ENCODE data around the gene FXYD2. TPM values are rescaled to one million over a fixed set of nuclear protein-coding genes. Genes with fewer than 3 reads are reported as not detected.

The FXYD2 gene
- total and polyA plus RNA-seq, 2 of the 8 experiments (the other 6 are each of a cell fraction or from before 2014, with no cell fraction given), result 0.89 to 1.1 TPM

GRCh38 chr11:117834838-117835443 is 10.4 kb upstream of the FXYD2 start:
- Histone ChIP-seq H3K4me2 (ENCODE audit: insufficient read depth in 1 of 2, low read depth in 2 of 2, low read length in 2 of 2) (no peak overlapping the region), H2BK20ac (ENCODE audit: low read length) (no peak overlapping the region), H2BK120ac (replicated peaks; ENCODE audit: low read depth, low read length) (no peak overlapping the region), H2AFZ (ENCODE audit: low read length) (no peak overlapping the region), H3K4ac (replicated peaks; ENCODE audit: insufficient read length, low read depth, low read length) (no peak overlapping the region), H2BK15ac (ENCODE audit: low read length) (no peak overlapping the region), H3K79me1 (ENCODE audit: low read depth, low read length) (no peaks in the 10 kb centered on the region), H2BK5ac (ENCODE audit: low read depth, low read length) (no peak overlapping the region), H2AK5ac (ENCODE audit: low read depth, low read length) (no peak overlapping the region), H4K5ac (ENCODE audit: insufficient read length, low read depth, low read length) (no peak overlapping the region), H3K36me3 (ENCODE audit: control insufficient read depth in 2 of 4, insufficient read depth in 4 of 4, low read length in 3 of 4) (no peaks in the 10 kb centered on the region; a peak in 1 of 8 replicates), H3K4me3 (ENCODE audit: extremely low read depth in 1 of 4, insufficient read depth in 2 of 4, low read depth in 3 of 4, low read length in 4 of 4) (no peak overlapping the region), H3K27ac (ENCODE audit: low read depth, low read length) (no peak overlapping the region), H4K8ac (ENCODE audit: extremely low read depth, insufficient read depth, low read length) (no peak overlapping the region), H3K23ac (ENCODE audit: insufficient read length) (no peak overlapping the region), H3K9ac (replicated peaks in 1 of 4; ENCODE audit: extremely low read depth in 1 of 4, low read depth in 3 of 4, low read length in 3 of 4) (no peak overlapping the region), H3K14ac (ENCODE audit: insufficient read length) (no peak overlapping the region), H3K27me3 (replicated peaks in 1 of 4; ENCODE audit: control insufficient read depth in 3 of 4, extremely low read depth in 1 of 4, insufficient read depth in 3 of 4, low read length in 3 of 4) (no peaks in the 10 kb centered on the region), H4K91ac (replicated peaks; ENCODE audit: insufficient read length, low read length) (no peak overlapping the region), H3K56ac (replicated peaks; ENCODE audit: insufficient read length, low read depth, low read length) (no peak overlapping the region), H3K79me2 (ENCODE audit: control insufficient read depth in 1 of 2, insufficient read depth in 2 of 2, low read length in 2 of 2) (no peaks in the 10 kb centered on the region), H4K20me1 (replicated peaks in 1 of 2; ENCODE audit: control insufficient read depth in 1 of 2, insufficient read depth in 2 of 2, low read length in 2 of 2) (no peaks in the 10 kb centered on the region), H3K9me3 (ENCODE audit: insufficient read depth in 2 of 2, low read depth in 1 of 2, low read length in 1 of 2) (no peaks in the 10 kb centered on the region), H3K4me1 (replicated peaks in 1 of 4; ENCODE audit: control insufficient read depth in 3 of 4, insufficient read depth in 4 of 4, low read length in 3 of 4) (peaks cover 0 to 8% (median 3%) of the 10 kb centered on the region in 4 experiments; a peak in 4 of 7 replicates), H2BK12ac (ENCODE audit: low read depth, low read length) (no peak overlapping the region), H3K18ac (ENCODE audit: extremely low read depth, low read length) (no peak overlapping the region), H3K23me2 (ENCODE audit: low read depth, low read length) (no peaks in the 10 kb centered on the region; the same call in 1 of the 2 replicates)
- DNase-seq (ENCODE audit: low read depth in 1 of 2, low spot score in 2 of 2) (no peak), FAIRE-seq (no peak)
- WGBS, 2 experiments (ENCODE audit: extremely low coverage in 1 of 2, insufficient coverage in 1 of 2, insufficient read length in 1 of 2, insufficient replicate concordance in 2 of 2, low coverage in 1 of 2, low lambda C conversion rate in 2 of 2, missing lambda C conversion rate in 1 of 2), result 92% methylated on average over 17 of the region's 17 CpGs; no CpG with 5 or more reads in 1 of the 2 experiments
- POLR2A ChIA-PET (ENCODE audit: partially characterized antibody), result no interaction called here
- CTCF ChIA-PET (ENCODE audit: partially characterized antibody), result interaction anchor here (0.5 to 11.9 kb wide), 12 partner anchors 10 to 222 kb away, joined by 3 to 91 read pairs (median 5); partner anchors contain the start of gene FXYD2
- no peak for TF ChIP-seq KDM4A (IDR thresholded peaks at IDR 0.05; ENCODE audit: low read depth, low read length, severe bottlenecking)
- TF ChIP-seq PHF8 (conservative IDR thresholded peaks at IDR 0.05; ENCODE audit: low read depth, low read length), result no peak
- no peak for TF ChIP-seq MAFK (IDR thresholded peaks at IDR 0.05; ENCODE audit: low read depth, low read length)
- TF ChIP-seq E2F6 (IDR thresholded peaks at IDR 0.05), result no peak
- TF ChIP-seq CEBPB (IDR thresholded peaks at IDR 0.05; ENCODE audit: low read depth, low read length), result no peak
- TF ChIP-seq CBX5 (IDR thresholded peaks at IDR 0.05; ENCODE audit: low read depth, low read length), result no peak
